Vagina (tissue), 2 donors: ENCODE data around the gene DAB1.

Experiments used
- POLR2A ChIP-seq, 2 donors: fragments of 450-650 bp; IDR thresholded peaks; one replicate each; pipeline ENCODE4 v1.6.1; 2017; ENCODE audit warnings: antibody characterized with exemption in 2 of 2, mild to moderate bottlenecking in 2 of 2, moderate library complexity in 2 of 2
- POLR2AphosphoS5 ChIP-seq, 2 donors: sonication (generic); formaldehyde crosslinking; IDR thresholded peaks; one replicate each; pipeline ENCODE4 v1.9.0; 2017; ENCODE audit warnings: antibody characterized with exemption in 2 of 2, mild to moderate bottlenecking in 2 of 2, low read depth in 1 of 2; ENCODE audit not compliant: insufficient read depth in 1 of 2
- TF ChIP-seq, protein P1 (sequence below), 3 experiments: fragments of 450-650 bp in 2 of 3; fragments of 200-600 bp in 1 of 3; sonication (generic) in 1 of 3; IDR thresholded peaks; one replicate each; pipeline ENCODE4 v1.5.1; 2017 to 2019; ENCODE audit warnings: antibody characterized with exemption in 3 of 3, mild to moderate bottlenecking in 2 of 3, moderate library complexity in 2 of 3

DNA sequence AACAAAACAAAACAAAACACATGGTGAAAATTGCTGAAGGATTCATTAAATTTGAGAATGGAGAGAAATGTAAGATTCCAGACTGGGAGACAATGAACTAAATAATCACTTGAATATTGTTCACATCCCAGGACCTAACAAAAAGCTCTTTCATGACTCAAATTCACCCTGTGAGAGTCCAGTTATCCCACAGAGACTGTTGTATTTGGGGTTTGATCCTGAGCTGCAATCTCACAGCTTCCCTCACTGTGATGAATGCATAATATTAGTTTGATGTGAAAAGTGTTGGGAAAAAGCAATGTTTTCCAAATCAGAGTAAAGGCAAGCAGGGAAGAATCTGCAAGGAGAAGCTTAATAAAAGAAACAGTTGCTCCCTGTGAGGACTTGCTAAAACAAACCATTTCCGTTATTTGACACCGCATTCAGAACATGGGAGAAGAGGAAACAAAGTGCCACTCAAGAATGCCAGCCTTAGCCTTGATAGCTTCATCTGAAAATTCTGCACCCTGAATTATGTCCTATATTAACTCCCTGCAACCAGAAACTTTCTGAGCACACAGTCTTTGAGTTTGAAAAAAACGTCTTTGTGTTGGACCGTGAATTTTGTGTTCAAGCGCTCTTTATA is 208.8 kb downstream of the DAB1 start:
- TF ChIP-seq, protein P1, sequence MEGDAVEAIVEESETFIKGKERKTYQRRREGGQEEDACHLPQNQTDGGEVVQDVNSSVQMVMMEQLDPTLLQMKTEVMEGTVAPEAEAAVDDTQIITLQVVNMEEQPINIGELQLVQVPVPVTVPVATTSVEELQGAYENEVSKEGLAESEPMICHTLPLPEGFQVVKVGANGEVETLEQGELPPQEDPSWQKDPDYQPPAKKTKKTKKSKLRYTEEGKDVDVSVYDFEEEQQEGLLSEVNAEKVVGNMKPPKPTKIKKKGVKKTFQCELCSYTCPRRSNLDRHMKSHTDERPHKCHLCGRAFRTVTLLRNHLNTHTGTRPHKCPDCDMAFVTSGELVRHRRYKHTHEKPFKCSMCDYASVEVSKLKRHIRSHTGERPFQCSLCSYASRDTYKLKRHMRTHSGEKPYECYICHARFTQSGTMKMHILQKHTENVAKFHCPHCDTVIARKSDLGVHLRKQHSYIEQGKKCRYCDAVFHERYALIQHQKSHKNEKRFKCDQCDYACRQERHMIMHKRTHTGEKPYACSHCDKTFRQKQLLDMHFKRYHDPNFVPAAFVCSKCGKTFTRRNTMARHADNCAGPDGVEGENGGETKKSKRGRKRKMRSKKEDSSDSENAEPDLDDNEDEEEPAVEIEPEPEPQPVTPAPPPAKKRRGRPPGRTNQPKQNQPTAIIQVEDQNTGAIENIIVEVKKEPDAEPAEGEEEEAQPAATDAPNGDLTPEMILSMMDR (IDR thresholded peaks at IDR 0.05) = no peak
- TF ChIP-seq POLR2A (IDR thresholded peaks at IDR 0.05) = no peak
- no peak for TF ChIP-seq POLR2AphosphoS5 (IDR thresholded peaks at IDR 0.05; ENCODE audit: insufficient read depth in 1 of 2, low read depth in 1 of 2)
